Epidermal melanocyte (primary cell): ENCODE results near the gene NAT9.

Source experiments
- DNase-seq: peaks from one replicate; pipeline ENCODE4 v3.0.0; 2011; ENCODE audit warnings: low spot score; ENCODE audit not compliant: insufficient read length

Gene NAT9

GRCh38 chr17:74763565-74764387 lies 12.4 kb downstream of the NAT9 start:
- DNase-seq, result no peak

GRCh38 chr17:74761931-74762330 lies 14.2 kb downstream of the NAT9 start:
- no peak for DNase-seq

- DNase-seq, result no peak
Measured at GRCh38 chr17:74761419-74761818, 14.7 kb downstream of the NAT9 start.

- DNase-seq, result no peak
Measured at GRCh38 chr17:74760404-74761105, 15.6 kb downstream of the NAT9 start.

GRCh38 chr17:74759941-74760340 lies 16.2 kb downstream of the NAT9 start:
- no peak for DNase-seq

- no peak for DNase-seq
Measured at GRCh38 chr17:74759243-74759801, 16.8 kb downstream of the NAT9 start.

GRCh38 chr17:74758848-74759168 lies 17.3 kb downstream of the NAT9 start:
- no peak for DNase-seq

GRCh38 chr17:74757931-74758847 lies 18.0 kb downstream of the NAT9 start:
- DNase-seq, result no peak

GRCh38 chr17:74757502-74757901 lies 18.6 kb downstream of the NAT9 start:
- no peak for DNase-seq

GRCh38 chr17:74756891-74757290 lies 19.3 kb downstream of the NAT9 start:
- DNase-seq, result no peak

- no peak for DNase-seq
Measured at GRCh38 chr17:74755533-74755932, 20.6 kb downstream of the NAT9 start.

- DNase-seq, result no peak
Measured at GRCh38 chr17:74754832-74755231, 21.3 kb downstream of the NAT9 start.

- DNase-seq, result no peak
Measured at GRCh38 chr17:74752822-74753401, 23.2 kb downstream of the NAT9 start.

- no peak for DNase-seq
Measured at GRCh38 chr17:74752415-74752814, 23.7 kb downstream of the NAT9 start.

- DNase-seq, result no peak
Measured at GRCh38 chr17:74750327-74751069, 25.6 kb downstream of the NAT9 start.

GRCh38 chr17:74750039-74750326 lies 26.2 kb downstream of the NAT9 start:
- DNase-seq, result no peak

GRCh38 chr17:74749279-74750038 lies 26.7 kb downstream of the NAT9 start:
- no peak for DNase-seq

- peak; percentile 92 for DNase-seq
Measured at GRCh38 chr17:74748529-74749278, 27.4 kb downstream of the NAT9 start, which contains the start of gene NHERF1. TSS of gene NHERF1 (plus strand) at chr17:74748628. CDS start at chr17:74748847, 219 bp downstream.

- no peak for DNase-seq
Measured at GRCh38 chr17:74748279-74748528, 27.9 kb downstream of the NAT9 start.
